GM18858 (cell line): ENCODE results near the gene CTNNA3.

Experiments
- ATAC-seq: cut with Tn5 transposase; IDR thresholded peaks from one replicate; pipeline ENCODE4 v1.9.1; 2021; ENCODE audit not compliant: unreplicated experiment

CTNNA3 gene

GRCh38 chr10:66892871-66893270, 803.1 kb downstream of the CTNNA3 start:
- no peak for ATAC-seq

- no peak for ATAC-seq
These were observed 807.8 kb downstream of the CTNNA3 start for GRCh38 chr10:66888237-66888636.

- no peak for ATAC-seq
These were observed 809.1 kb downstream of the CTNNA3 start for GRCh38 chr10:66886848-66887247.

- no peak for ATAC-seq
These were observed 813.7 kb downstream of the CTNNA3 start for GRCh38 chr10:66882271-66882670.

GRCh38 chr10:66881814-66882213, 814.2 kb downstream of the CTNNA3 start:
- no peak for ATAC-seq

- ATAC-seq, result no peak
These were observed 815.2 kb downstream of the CTNNA3 start for GRCh38 chr10:66880826-66881225.

GRCh38 chr10:66880292-66880691, 815.7 kb downstream of the CTNNA3 start:
- no peak for ATAC-seq

GRCh38 chr10:66877361-66877760, 818.6 kb downstream of the CTNNA3 start:
- ATAC-seq, result no peak

GRCh38 chr10:66869635-66870034, 826.4 kb downstream of the CTNNA3 start:
- no peak for ATAC-seq

- ATAC-seq, result no peak
These were observed 833.2 kb downstream of the CTNNA3 start for GRCh38 chr10:66862687-66863258.

GRCh38 chr10:66860376-66860945, 835.5 kb downstream of the CTNNA3 start:
- ATAC-seq, result no peak

GRCh38 chr10:66852811-66853210, 843.2 kb downstream of the CTNNA3 start:
- no peak for ATAC-seq

- ATAC-seq, result no peak
These were observed 847.1 kb downstream of the CTNNA3 start for GRCh38 chr10:66848856-66849255.

GRCh38 chr10:66844176-66844942, 851.6 kb downstream of the CTNNA3 start:
- ATAC-seq, result no peak

- no peak for ATAC-seq
These were observed 852.6 kb downstream of the CTNNA3 start for GRCh38 chr10:66843396-66843795.

- no peak for ATAC-seq
These were observed 853.1 kb downstream of the CTNNA3 start for GRCh38 chr10:66842867-66843266.

GRCh38 chr10:66842371-66842770, 853.6 kb downstream of the CTNNA3 start:
- ATAC-seq, result no peak

- no peak for ATAC-seq
These were observed 857.3 kb downstream of the CTNNA3 start for GRCh38 chr10:66838656-66839055.

- no peak for ATAC-seq
These were observed 858.0 kb downstream of the CTNNA3 start for GRCh38 chr10:66837990-66838389.

GRCh38 chr10:66837335-66837734, 858.7 kb downstream of the CTNNA3 start:
- no peak for ATAC-seq

GRCh38 chr10:66836771-66837170, 859.2 kb downstream of the CTNNA3 start:
- no peak for ATAC-seq

GRCh38 chr10:66836057-66836456, 859.9 kb downstream of the CTNNA3 start:
- no peak for ATAC-seq
